NB4 (cell line): ENCODE results near the gene STON2.

Experiments
- POLR2A ChIP-seq: IDR thresholded peaks from 2 replicates; pipeline ENCODE4 v1.6.1; 2011; ENCODE audit warnings: mild to moderate bottlenecking; ENCODE audit not compliant: insufficient read length; ENCODE audit errors: extremely low read depth
- TF ChIP-seq, protein P1 (sequence below): IDR thresholded peaks from one replicate; pipeline ENCODE4 v1.5.1; 2012; ENCODE audit warnings: low read depth, low read length

- TF ChIP-seq, protein P1, sequence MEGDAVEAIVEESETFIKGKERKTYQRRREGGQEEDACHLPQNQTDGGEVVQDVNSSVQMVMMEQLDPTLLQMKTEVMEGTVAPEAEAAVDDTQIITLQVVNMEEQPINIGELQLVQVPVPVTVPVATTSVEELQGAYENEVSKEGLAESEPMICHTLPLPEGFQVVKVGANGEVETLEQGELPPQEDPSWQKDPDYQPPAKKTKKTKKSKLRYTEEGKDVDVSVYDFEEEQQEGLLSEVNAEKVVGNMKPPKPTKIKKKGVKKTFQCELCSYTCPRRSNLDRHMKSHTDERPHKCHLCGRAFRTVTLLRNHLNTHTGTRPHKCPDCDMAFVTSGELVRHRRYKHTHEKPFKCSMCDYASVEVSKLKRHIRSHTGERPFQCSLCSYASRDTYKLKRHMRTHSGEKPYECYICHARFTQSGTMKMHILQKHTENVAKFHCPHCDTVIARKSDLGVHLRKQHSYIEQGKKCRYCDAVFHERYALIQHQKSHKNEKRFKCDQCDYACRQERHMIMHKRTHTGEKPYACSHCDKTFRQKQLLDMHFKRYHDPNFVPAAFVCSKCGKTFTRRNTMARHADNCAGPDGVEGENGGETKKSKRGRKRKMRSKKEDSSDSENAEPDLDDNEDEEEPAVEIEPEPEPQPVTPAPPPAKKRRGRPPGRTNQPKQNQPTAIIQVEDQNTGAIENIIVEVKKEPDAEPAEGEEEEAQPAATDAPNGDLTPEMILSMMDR: no peak
- TF ChIP-seq POLR2A: no peak
Observed at GRCh38 chr14:81273521-81273920, 126.6 kb downstream of the STON2 start.
